GM12878 (cell line): Measurements from ENCODE around the gene MSH5. TPM values are rescaled to one million over a fixed set of nuclear protein-coding genes. Genes with fewer than 3 reads are reported as not detected.

Experiments
- ATAC-seq: fragments of 200-7000 bp; cut with Tn5 transposase; 3 replicates; pipeline ENCODE4 v1.9.1; 2020; ENCODE audit warnings: mild to moderate bottlenecking, moderate library complexity
- BruUV-seq: library from RNA; stranded (reverse); fragments of 400-500 nt; replicated peaks from 2 replicates; lab custom pipeline; 2021; lab: Mats Ljungman, UMichigan
- CTCF ChIA-PET: fragments of 300-600 bp; sonication (Branson Sonifier 250); formaldehyde crosslinking; extraction: SDS; loops from one replicate; lab custom pipeline; 2021; ENCODE audit warnings: inconsistent platforms; lab: Yijun Ruan, JAX
- POLR2A ChIA-PET: fragments of 350-600 bp; formaldehyde crosslinking; extraction: SDS; loops from one replicate; lab custom pipeline; 2021; ENCODE audit warnings: inconsistent platforms; lab: Charles Lee
- RAD21 ChIA-PET: fragments of 300-600 bp; sonication (Branson Sonifier 250); formaldehyde crosslinking; loops from one replicate; lab custom pipeline; 2023; ENCODE audit warnings: antibody characterized with exemption; ENCODE audit not compliant: unreplicated experiment; lab: Charles Lee
- SMC1A ChIA-PET: fragments of 300-600 bp; sonication (Branson Sonifier 250); formaldehyde crosslinking; loops from one replicate; lab custom pipeline; 2023; ENCODE audit not compliant: unreplicated experiment, uncharacterized antibody; lab: Charles Lee
- DNase-seq: peaks from one replicate; pipeline ENCODE4 v3.0.0-alpha.2; 2011; ENCODE audit warnings: low read depth, low spot score
- FAIRE-seq: peaks from 3 replicates; lab custom pipeline; 2011; peaks lifted over from hg19 to GRCh38; lab: Jason Lieb, UNC
- H2AFZ ChIP-seq: 2 replicates; pipeline ENCODE4 v1.6.0; 2011; ENCODE audit warnings: low read depth, low read length, control low read depth; ENCODE audit not compliant: control insufficient read depth
- H3K27ac ChIP-seq: 2 replicates; pipeline ENCODE4 v1.5.1; 2011; ENCODE audit warnings: control low read depth; ENCODE audit not compliant: control insufficient read depth, insufficient read depth
- H3K27me3 ChIP-seq, 2 experiments: replicated peaks in 1 of 2; 2 replicates each; pipeline versions ENCODE4 v1.6.0 to v1.6.1; 2011; ENCODE audit warnings: low read length in 1 of 2; ENCODE audit not compliant: control insufficient read depth in 2 of 2, insufficient read depth in 2 of 2
- H3K36me3 ChIP-seq, 2 experiments: 2 replicates each; pipeline ENCODE4 v1.5.1; 2011; ENCODE audit warnings: low read length in 1 of 2; ENCODE audit not compliant: control insufficient read depth in 2 of 2, insufficient read depth in 2 of 2
- H3K4me1 ChIP-seq: 2 replicates; pipeline ENCODE4 v1.6.1; 2011; ENCODE audit warnings: mild to moderate bottlenecking, low read length, moderate library complexity, mixed read lengths; ENCODE audit not compliant: control insufficient read depth, insufficient read depth
- H3K4me2 ChIP-seq: 2 replicates; pipeline ENCODE4 v1.6.0; 2011; ENCODE audit warnings: control low read depth; ENCODE audit not compliant: control insufficient read depth, insufficient read depth
- H3K4me3 ChIP-seq: fragments of 200-600 bp; sonication (generic); 2 replicates; pipeline ENCODE4 v1.5.1; 2016
- H3K79me2 ChIP-seq: 2 replicates; pipeline ENCODE4 v1.6.0; 2011; ENCODE audit warnings: low read length; ENCODE audit not compliant: control insufficient read depth, insufficient read depth
- H3K9ac ChIP-seq: 2 replicates; pipeline ENCODE4 v1.8.0; 2011; ENCODE audit warnings: low read length, control low read depth, mixed read lengths; ENCODE audit not compliant: control insufficient read depth, insufficient read depth
- H3K9me3 ChIP-seq: replicated peaks from 3 replicates; pipeline ENCODE4 v1.5.1; 2011; ENCODE audit warnings: mild to moderate bottlenecking, low read length; ENCODE audit not compliant: control insufficient read depth, insufficient read depth
- H4K20me1 ChIP-seq: 2 replicates; pipeline ENCODE4 v1.6.0; 2011; ENCODE audit not compliant: control insufficient read depth, insufficient read depth
- BHLHE40 ChIP-seq, 2 experiments: fragments of 450-650 bp in 1 of 2; IDR thresholded peaks; 2 replicates each; pipeline ENCODE4 v1.6.1; 2011 to 2017; ENCODE audit warnings: low read depth in 2 of 2, borderline replicate concordance in 1 of 2, improper control_type of control experiment in 1 of 2, low read length in 1 of 2, mild to moderate bottlenecking in 1 of 2
- BRCA1 ChIP-seq: IDR thresholded peaks from 2 replicates; pipeline ENCODE4 v1.6.1; 2011; ENCODE audit warnings: low read depth, low read length, improper control_type of control experiment
- CBX3 ChIP-seq: fragments of 200-600 bp; sonication (generic); IDR thresholded peaks from 2 replicates; pipeline ENCODE4 v1.6.1; 2016; ENCODE audit warnings: low read depth, borderline replicate concordance
- EGR1 ChIP-seq, 2 experiments: IDR thresholded peaks; 1 replicate in 1 of 2; 2 replicates in 1 of 2; pipeline ENCODE4 v1.6.1; 2011 to 2012; ENCODE audit warnings: low read depth in 2 of 2, low read length in 2 of 2, borderline replicate concordance in 1 of 2, mild to moderate bottlenecking in 1 of 2, moderate library complexity in 1 of 2
- NKRF ChIP-seq: fragments of 450-650 bp; conservative IDR thresholded peaks from 2 replicates; pipeline ENCODE4 v1.6.1; 2017; ENCODE audit warnings: mild to moderate bottlenecking, moderate library complexity
- PAX5 ChIP-seq: IDR thresholded peaks from 2 replicates; pipeline ENCODE4 v1.6.1; 2011; ENCODE audit warnings: low read depth, low read length, borderline replicate concordance
- POLR2AphosphoS5 ChIP-seq: IDR thresholded peaks from 2 replicates; pipeline ENCODE4 v1.6.1; 2011; ENCODE audit warnings: mild to moderate bottlenecking, low read length, inconsistent platforms
- RAD21 ChIP-seq: IDR thresholded peaks from 2 replicates; pipeline ENCODE4 v1.6.1; 2011; ENCODE audit warnings: mild to moderate bottlenecking, low read depth, low read length, moderate library complexity; ENCODE audit not compliant: insufficient read depth
- RELB ChIP-seq: fragments of 450-650 bp; IDR thresholded peaks from 2 replicates; pipeline ENCODE4 v1.6.1; 2017; ENCODE audit warnings: low read depth, mild to moderate bottlenecking, moderate library complexity
- SMARCA5 ChIP-seq: fragments of 450-650 bp; IDR thresholded peaks from 2 replicates; pipeline ENCODE4 v1.6.1; 2017; ENCODE audit warnings: mild to moderate bottlenecking
- SREBF1 ChIP-seq: IDR thresholded peaks from 2 replicates; pipeline ENCODE4 v1.6.1; 2012; ENCODE audit warnings: mild to moderate bottlenecking, low read length
- TAF1 ChIP-seq: IDR thresholded peaks from 2 replicates; pipeline ENCODE4 v1.6.1; 2011; ENCODE audit warnings: mild to moderate bottlenecking, low read depth, low read length, borderline replicate concordance
- USF1 ChIP-seq: IDR thresholded peaks from 2 replicates; pipeline ENCODE4 v1.6.1; 2011; ENCODE audit warnings: borderline replicate concordance, low read depth, mild to moderate bottlenecking, moderate library complexity, mixed read lengths, low read length; ENCODE audit not compliant: insufficient read depth; ENCODE audit errors: extremely low read length
- WGBS: methylation state at CpG from one replicate; pipeline ENCODE4 v1.1.6; 2016; ENCODE audit warnings: low lambda C conversion rate; ENCODE audit not compliant: insufficient replicate concordance, insufficient coverage; ENCODE audit errors: missing lambda C conversion rate; 5-methylcytosine and 5-hydroxymethylcytosine counted together
- in situ Hi-C: fragments of 300-500 bp; cut with MboI; formaldehyde crosslinking; loops from 9 replicates; pipeline ENCODE4 v1.14.3; 2018; ENCODE audit warnings: mixed read lengths
- intact Hi-C: fragments of 100-400 bp; cut with micrococcal nuclease; formaldehyde crosslinking; loops from one replicate; pipeline ENCODE4 v1.14.2; 2022; ENCODE audit not compliant: unreplicated experiment
- polyA plus RNA-seq, 11 experiments: library from polyadenylated mRNA; depleted of rRNA in 4 of 11; unstranded in 6 of 11; stranded (reverse) in 5 of 11; fragments of >200 nt; fragmentation: Nextera tagmentation in 4 of 11; fragmentation: Illumina TruSeq in 1 of 11; extraction: Ambion mirVana in 4 of 11; extraction: Trizol in 1 of 11; gene quantifications; 1 replicate in 1 of 11; 2 replicates in 10 of 11; pipeline versions ENCODE4 v1.2.1 to v1.2.3, GENCODE V29; 2011 to 2016; ENCODE audit warnings: inconsistent platforms in 2 of 11, missing spikeins in 2 of 11, low read depth in 1 of 11
- total RNA-seq, 4 experiments: library from RNA; depleted of rRNA in 3 of 4; stranded (reverse); fragments of >200 nt in 3 of 4; fragmentation: Illumina TruSeq in 1 of 4; extraction: Trizol in 1 of 4; gene quantifications; 2 replicates each; pipeline versions ENCODE4 v1.2.1 to v1.2.3, GENCODE V29; 2013 to 2021

MSH5 gene
- total and polyA plus RNA-seq, 10 of the 15 experiments (the other 5 are each of a cell fraction or from before 2014, with no cell fraction given), result 9.1 to 52.7 (median 30.0) TPM

GRCh38 chr6:31707701-31708100 is 32.1 kb upstream of the MSH5 start:
- no peaks in the 10 kb centered on the region for H3K36me3 ChIP-seq
- in situ Hi-C loops, result no loop called here
- DNase-seq, result no peak
- intact Hi-C loops, result no loop called here
- no peak for ATAC-seq
- H3K4me1 ChIP-seq, result no peaks in the 10 kb centered on the region
- SMC1A ChIA-PET, result no interaction called here
- CTCF ChIA-PET, result no interaction called here
- no peaks in the 10 kb centered on the region for H3K9me3 ChIP-seq
- no peak overlapping the region for H2AFZ ChIP-seq
- peaks cover 2% of the 10 kb centered on the region for H3K79me2 ChIP-seq
- BruUV-seq, result no TSS peak
- WGBS, result 66% methylated on average over 10 of the region's 10 CpGs
- H3K4me2 ChIP-seq, result no peak overlapping the region
- FAIRE-seq, result no peak
- H3K27ac ChIP-seq, result no peak overlapping the region
- RAD21 ChIA-PET, result no interaction called here
- H3K9ac ChIP-seq, result no peak overlapping the region
- POLR2A ChIA-PET, result no interaction called here
- H4K20me1 ChIP-seq, result no peaks in the 10 kb centered on the region
- TF ChIP-seq PAX5, result no peak
- TF ChIP-seq RELB, result no peak
- H3K4me3 ChIP-seq, result no peak overlapping the region
- H3K27me3 ChIP-seq, result no peaks in the 10 kb centered on the region; a peak in 1 of 4 replicates

- ChIA-PET SMC1A (no interaction called here), RAD21 (no interaction called here), POLR2A (no interaction called here), CTCF (interaction anchor here (0.6 to 1.1 kb wide), 2 partner anchors 44 to 99 kb away, joined by 3 read pairs; partner anchors contain the start of gene LSM2)
- no peak overlapping the region for H3K4me3 ChIP-seq
- no peak for ATAC-seq
- no peaks in the 10 kb centered on the region for H3K36me3 ChIP-seq
- H3K9me3 ChIP-seq, result no peaks in the 10 kb centered on the region
- H3K79me2 ChIP-seq, result no peaks in the 10 kb centered on the region
- in situ Hi-C loops (no loop called here), intact Hi-C loops (no loop called here)
- H3K27ac ChIP-seq, result no peak overlapping the region
- H3K9ac ChIP-seq, result no peak overlapping the region
- no TSS peak for BruUV-seq
- no peak for DNase-seq
- no peak overlapping the region for H2AFZ ChIP-seq
- H3K4me1 ChIP-seq, result no peaks in the 10 kb centered on the region
- WGBS, result 64% methylated on average over 3 of the region's 3 CpGs
- H3K4me2 ChIP-seq, result no peak overlapping the region
- no peaks in the 10 kb centered on the region for H4K20me1 ChIP-seq
- no peaks in the 10 kb centered on the region; a peak in 1 of 4 replicates for H3K27me3 ChIP-seq
- no peak for FAIRE-seq
- TF ChIP-seq USF1 (no peak), BHLHE40 (IDR thresholded peaks at IDR 0.05; ENCODE audit: borderline replicate concordance in 1 of 2, low read depth in 2 of 2, low read length in 1 of 2) (no peak), SREBF1 (no peak), TAF1 (no peak), SMARCA5 (no peak), RAD21 (no peak), EGR1 (IDR thresholded peaks at IDR 0.05; ENCODE audit: borderline replicate concordance in 1 of 2, low read depth in 2 of 2, low read length in 2 of 2) (no peak), CBX3 (no peak), NKRF (no peak), BRCA1 (no peak), PAX5 (no peak), POLR2AphosphoS5 (no peak)
Measured at GRCh38 chr6:31708224-31708623, 31.6 kb upstream of the MSH5 start.
